GM12891 (cell line): ENCODE measurements around the gene MCM10.

Source experiments
- DNase-seq: peaks from one replicate; pipeline ENCODE4 v3.0.0; 2011; ENCODE audit warnings: low spot score; ENCODE audit not compliant: insufficient read length
- FAIRE-seq: peaks from 2 replicates; lab custom pipeline; 2011; peaks lifted over from hg19 to GRCh38; lab: Jason Lieb, UNC
- PAX5 ChIP-seq: IDR thresholded peaks from 2 replicates; pipeline ENCODE4 v1.6.1; 2011; ENCODE audit warnings: low read length, moderate library complexity, mild to moderate bottlenecking; ENCODE audit not compliant: insufficient read depth, severe bottlenecking
- POLR2A ChIP-seq: IDR thresholded peaks from 2 replicates; pipeline ENCODE4 v1.6.1; 2011; ENCODE audit warnings: low read depth, low read length, control low read depth
- POLR2AphosphoS5 ChIP-seq: IDR thresholded peaks from 2 replicates; pipeline ENCODE4 v1.6.1; 2011; ENCODE audit warnings: low read depth, low read length, control low read depth
- POU2F2 ChIP-seq: IDR thresholded peaks from 2 replicates; pipeline ENCODE4 v1.6.1; 2011; ENCODE audit warnings: low read depth, mild to moderate bottlenecking, control low read depth, low read length, moderate library complexity
- SPI1 ChIP-seq: IDR thresholded peaks from 2 replicates; pipeline ENCODE4 v1.6.1; 2011; ENCODE audit warnings: low read depth, low read length, control low read depth
- TAF1 ChIP-seq: IDR thresholded peaks from 2 replicates; pipeline ENCODE4 v1.6.1; 2011; ENCODE audit warnings: low read depth, low read length, control low read depth

Gene MCM10

DNA sequence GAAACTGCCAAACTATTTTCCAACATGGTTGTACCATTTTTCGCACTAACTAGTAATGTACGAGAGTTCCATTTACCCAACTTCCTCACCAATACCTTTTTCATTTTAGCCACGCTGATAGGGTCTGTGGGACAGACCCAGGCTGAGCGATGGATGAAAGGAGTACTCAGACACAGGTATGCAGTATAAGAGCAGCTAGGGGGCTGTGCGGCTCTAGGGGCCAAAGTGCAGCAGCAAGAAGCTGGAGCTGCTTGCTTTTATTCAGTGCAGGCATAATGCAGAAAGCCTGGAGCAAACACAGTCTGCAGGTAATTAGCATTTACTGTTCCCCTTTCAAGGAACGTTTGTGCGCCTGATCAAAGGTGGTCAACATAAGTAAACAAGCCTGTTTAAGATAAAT is 51.8 kb downstream of the MCM10 start:
- DNase-seq (no peak), FAIRE-seq (no peak)
- no peak for TF ChIP-seq POLR2A
- TF ChIP-seq PAX5, result no peak
- TF ChIP-seq SPI1, result no peak
- TF ChIP-seq TAF1, result no peak
- no peak for TF ChIP-seq POLR2AphosphoS5
- TF ChIP-seq POU2F2, result no peak

DNA sequence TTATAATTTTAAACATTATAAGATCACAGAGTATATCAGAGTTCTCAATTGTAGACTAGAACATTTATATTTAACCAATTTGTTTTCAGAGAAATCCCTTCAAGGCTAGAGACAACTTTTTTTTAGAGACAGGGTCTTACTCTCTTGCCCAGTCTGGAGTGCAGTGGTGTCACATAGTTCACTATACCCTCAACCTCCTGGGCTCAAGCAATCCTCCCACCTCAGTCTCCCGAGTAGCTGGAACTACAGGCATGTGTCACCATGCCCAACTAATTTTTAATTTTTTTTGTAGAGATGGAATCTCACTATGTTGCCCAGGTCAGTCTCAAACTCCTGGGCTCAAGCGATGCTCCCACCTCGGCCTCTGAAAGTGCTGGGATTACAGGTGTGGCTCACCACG is 57.5 kb downstream of the MCM10 start:
- FAIRE-seq (no peak), DNase-seq (no peak)
- TF ChIP-seq SPI1 (no peak), POU2F2 (no peak), POLR2A (no peak), TAF1 (no peak), POLR2AphosphoS5 (no peak), PAX5 (no peak)

DNA sequence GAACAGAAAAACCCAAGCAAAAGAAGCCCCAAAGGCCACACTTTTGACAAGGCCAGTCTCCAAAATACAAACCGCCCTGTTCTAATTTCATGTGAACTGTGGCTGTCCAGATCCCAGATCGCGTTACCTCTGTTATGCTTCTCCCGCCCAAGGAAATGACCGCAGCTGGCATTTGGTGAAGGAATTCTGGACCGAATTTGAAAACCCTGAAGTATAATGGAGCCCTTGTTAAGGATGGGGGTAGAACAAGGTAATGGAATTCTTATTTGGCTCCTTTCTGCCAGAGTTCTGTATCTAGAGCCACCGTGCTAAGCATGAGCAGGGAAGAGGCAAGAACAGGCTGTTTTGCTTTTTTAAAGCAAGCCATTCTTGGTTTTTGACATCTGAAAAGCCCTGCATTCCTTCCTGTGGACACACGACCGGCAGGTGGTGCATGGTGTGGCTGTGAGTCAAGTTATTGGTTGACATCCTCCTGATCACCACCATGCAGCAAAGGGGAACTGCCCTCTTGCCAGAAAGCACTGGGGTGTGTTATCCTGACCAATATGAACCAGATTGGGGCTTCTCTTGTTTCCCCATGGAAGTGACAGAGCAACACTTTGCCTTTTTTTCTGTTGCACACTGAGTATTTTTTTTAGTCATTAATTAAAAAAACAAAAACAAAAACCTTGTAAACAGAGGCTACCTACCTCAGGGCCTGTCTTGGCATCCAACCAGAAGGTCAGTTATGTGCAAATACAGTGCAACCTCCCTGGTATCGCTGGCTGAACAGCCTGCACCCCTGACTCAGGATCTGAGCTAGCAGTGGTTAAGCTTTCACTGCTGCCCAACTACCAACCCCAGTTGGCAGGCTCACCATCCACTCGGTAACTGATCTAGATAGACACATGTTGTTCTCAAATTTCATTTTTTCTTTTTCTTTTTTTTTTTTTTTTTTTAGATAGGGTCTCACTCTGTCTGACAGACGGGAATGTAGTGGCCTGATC is 58.6 kb downstream of the MCM10 start:
- DNase-seq (no peak), FAIRE-seq (no peak)

DNA sequence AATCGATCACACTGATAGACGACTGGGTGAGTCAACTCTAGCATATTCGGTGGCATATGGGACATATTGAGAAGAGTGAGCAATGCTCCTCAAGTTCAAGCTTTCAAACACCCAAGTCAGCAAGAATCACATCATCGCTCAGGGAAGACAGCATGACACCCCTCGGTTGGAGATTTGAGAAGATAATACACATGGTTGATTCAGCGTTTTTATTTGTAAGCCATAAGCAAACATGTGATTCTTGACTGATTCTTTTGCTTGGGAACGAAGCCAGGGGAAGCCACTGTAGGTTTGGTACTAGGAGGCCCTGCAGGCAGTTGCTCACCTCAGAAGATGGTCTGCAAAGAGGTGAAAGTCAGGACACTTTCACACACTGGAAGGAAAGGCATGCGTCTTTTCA is 60.2 kb downstream of the MCM10 start:
- FAIRE-seq, result no peak
- no peak for TF ChIP-seq POLR2AphosphoS5
- TF ChIP-seq POLR2A, result no peak
- no peak for TF ChIP-seq POU2F2
- no peak for TF ChIP-seq PAX5
- no peak for TF ChIP-seq SPI1
- no peak for TF ChIP-seq TAF1
- no peak for DNase-seq

More for the DNA sequence above, 58.6 kb downstream of the MCM10 start:
- no peak for TF ChIP-seq POU2F2
- no peak for TF ChIP-seq PAX5
- TF ChIP-seq POLR2AphosphoS5, result no peak
- TF ChIP-seq POLR2A, result no peak
- TF ChIP-seq SPI1, result no peak; the same call in 1 of the 2 replicates
- TF ChIP-seq TAF1, result no peak

DNA sequence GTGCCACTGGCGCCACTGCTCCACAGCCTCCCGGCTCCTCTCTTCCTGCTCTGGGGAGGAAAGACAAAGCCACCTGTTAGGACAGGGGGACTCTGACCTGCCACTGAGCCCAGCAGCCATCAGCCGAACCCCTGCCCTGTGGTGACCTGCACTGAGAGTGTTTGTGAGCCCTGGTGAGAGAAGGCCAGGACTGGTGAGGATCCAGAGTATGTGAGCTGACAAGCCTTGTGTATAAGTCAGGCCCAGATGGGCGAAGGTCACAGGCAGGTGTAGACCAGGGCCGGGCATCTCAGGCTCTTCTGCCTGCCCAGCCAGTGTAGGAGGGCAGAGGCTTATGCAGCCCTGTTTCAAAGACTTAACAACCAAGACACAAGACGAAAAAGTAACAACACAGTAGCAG is 60.8 kb downstream of the MCM10 start:
- DNase-seq (no peak), FAIRE-seq (no peak)
- TF ChIP-seq TAF1 (no peak), POLR2A (no peak), POU2F2 (no peak), SPI1 (no peak), POLR2AphosphoS5 (no peak), PAX5 (no peak)

DNA sequence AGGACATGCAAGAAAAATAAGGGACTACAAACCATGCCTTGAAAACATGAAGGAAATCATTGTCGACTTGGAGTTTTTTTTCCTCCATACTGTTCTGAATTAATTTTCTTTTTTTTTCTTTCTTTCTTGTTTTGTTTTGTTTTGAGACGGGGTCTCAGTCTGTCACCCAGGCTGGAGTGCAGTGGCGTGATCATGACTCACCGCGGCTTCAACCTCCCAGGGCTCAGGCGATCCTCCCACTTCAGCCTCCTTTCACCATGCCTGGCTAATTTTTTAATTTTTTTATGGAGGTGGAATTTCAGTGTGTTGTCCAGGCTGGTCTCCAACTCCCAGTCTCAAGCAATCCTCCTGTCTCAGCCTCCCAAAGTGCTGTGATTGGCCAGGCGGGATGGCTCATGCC is 61.2 kb downstream of the MCM10 start:
- FAIRE-seq (no peak), DNase-seq (no peak)
- TF ChIP-seq SPI1 (no peak), POLR2A (no peak), POLR2AphosphoS5 (no peak), TAF1 (no peak), POU2F2 (no peak), PAX5 (no peak)

DNA sequence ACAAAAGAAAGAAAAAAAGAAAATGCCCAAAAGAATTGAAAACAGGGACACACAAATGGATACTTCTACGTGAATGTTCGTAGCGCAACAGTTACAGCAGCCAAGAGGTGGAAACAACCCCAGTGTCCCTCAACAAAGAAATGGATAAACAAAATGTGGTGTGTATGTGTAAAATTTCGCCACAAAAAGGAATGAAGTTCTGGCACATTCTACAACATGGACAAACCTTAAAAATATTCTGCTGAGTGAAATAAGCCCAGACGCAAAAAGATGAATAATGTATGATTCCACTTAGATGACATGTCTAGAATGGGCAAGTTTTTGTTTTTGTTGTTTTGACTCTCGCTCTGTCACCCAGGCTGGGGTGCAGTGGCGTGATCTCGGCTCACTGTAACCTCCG is 61.9 kb downstream of the MCM10 start:
- DNase-seq (no peak), FAIRE-seq (no peak)
- TF ChIP-seq POLR2A (no peak), POU2F2 (no peak), TAF1 (no peak), POLR2AphosphoS5 (no peak), SPI1 (no peak), PAX5 (no peak)

DNA sequence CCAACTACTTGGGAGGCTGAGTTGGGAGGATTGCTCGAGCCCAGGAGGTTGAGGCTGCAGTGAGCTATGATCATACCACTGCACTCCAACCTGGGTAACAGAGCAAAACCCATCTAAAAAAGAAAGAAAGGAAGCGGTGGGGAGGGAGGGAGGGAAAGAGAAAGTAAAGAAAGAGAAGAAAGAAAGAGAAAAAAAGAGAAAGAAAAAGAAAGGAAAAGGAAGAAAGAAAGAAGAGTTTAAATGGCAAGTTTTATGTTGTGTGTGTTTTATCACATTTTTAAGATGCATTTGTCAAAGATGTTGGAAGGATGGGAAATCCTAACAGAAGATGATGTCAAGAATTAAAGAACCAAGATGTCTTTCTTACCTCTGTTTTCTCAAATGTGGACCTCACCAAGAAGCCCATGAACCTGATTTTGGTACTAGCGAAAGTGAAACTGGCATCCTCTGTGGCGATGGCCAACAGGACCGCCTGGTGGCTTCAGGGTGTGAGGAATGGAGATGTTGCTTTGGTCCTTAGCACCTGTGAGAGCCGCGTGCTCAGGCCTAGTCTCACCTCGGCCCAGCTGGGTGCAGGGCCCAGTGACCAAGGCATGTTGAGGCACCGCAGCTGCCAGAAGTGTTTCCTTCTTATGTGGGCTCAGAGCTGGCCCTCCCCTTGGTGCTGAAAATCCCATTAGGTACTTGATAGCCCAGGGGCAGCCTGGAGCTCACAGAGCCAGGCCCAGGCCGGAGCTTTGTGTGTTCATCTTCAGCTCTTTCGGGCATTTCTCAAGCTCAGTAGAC is 63.0 kb downstream of the MCM10 start:
- DNase-seq, result no peak
- no peak for FAIRE-seq

DNA sequence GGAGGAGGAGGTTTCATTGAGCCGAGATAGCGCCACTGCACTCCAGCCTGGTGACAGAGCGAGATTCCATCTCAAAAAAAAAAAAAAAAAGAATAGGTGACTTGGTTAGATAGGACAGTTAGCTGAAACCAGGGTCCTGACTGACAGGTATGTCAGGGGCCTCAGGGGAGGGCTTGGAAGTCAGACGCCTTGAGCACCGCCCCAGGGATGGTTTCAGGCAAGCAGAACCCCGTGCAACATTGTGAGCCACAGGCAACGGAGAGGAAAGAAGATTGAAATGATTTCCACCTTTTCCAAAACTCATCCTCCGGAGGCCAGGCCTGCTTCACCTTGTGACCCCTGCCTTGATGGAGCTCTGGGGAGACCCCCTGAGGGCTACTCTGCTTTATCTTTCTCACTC is 64.2 kb downstream of the MCM10 start:
- TF ChIP-seq POU2F2 (no peak), POLR2AphosphoS5 (no peak), TAF1 (no peak), PAX5 (no peak), SPI1 (no peak), POLR2A (no peak)
- FAIRE-seq (no peak), DNase-seq (no peak)

More for the DNA sequence above, 63.0 kb downstream of the MCM10 start:
- TF ChIP-seq TAF1 (no peak), SPI1 (no peak), PAX5 (no peak), POU2F2 (no peak), POLR2A (no peak), POLR2AphosphoS5 (no peak)

DNA sequence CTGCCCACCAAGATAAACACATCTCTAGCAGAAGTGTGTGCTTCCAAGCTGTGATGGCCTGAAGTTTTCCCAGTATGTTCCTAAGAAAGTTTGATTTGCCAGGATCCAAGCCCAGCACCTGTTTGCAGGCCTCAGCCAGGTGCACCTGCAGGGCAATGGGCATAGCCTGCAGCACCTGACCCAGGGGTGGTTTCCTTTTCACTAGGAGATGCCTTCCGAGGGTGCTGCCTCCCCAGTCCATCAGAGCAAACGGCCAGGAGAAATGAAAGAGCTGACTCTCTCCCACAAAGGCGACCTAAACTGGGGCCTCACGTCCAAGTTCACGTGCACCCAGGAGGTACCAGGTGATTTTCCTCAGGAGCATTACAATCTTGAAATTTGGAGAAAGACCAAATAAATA is 65.7 kb downstream of the MCM10 start:
- DNase-seq (no peak), FAIRE-seq (no peak)
- no peak for TF ChIP-seq TAF1
- TF ChIP-seq POLR2A, result no peak
- TF ChIP-seq SPI1, result no peak
- TF ChIP-seq POU2F2, result no peak
- TF ChIP-seq POLR2AphosphoS5, result no peak
- TF ChIP-seq PAX5, result no peak
